Calu3 (cell line): ENCODE measurements around the gene UBE2E3. TPM values are rescaled to one million over a fixed set of nuclear protein-coding genes. Genes with fewer than 3 reads are reported as not detected.

Experiments
- BruUV-seq: library from RNA; stranded (reverse); fragments of 400-500 nt; replicated peaks from 2 replicates; lab custom pipeline; 2021; lab: Mats Ljungman, UMichigan
- CTCF ChIA-PET: fragments of 300-600 bp; sonication (Branson Sonifier 250); formaldehyde crosslinking; loops from one replicate; lab custom pipeline; 2022; ENCODE audit warnings: antibody characterized with exemption; lab: Charles Lee
- DNase-seq: peaks from one replicate; pipeline ENCODE4 v3.0.0; 2022
- H3K27ac Mint-ChIP-seq: one replicate; pipeline ENCODE4 v1.8.0; 2022; ENCODE audit warnings: mixed read lengths; ENCODE audit not compliant: unreplicated experiment
- H3K27me3 Mint-ChIP-seq: one replicate; pipeline ENCODE4 v1.8.0; 2022; ENCODE audit warnings: mixed read lengths; ENCODE audit not compliant: unreplicated experiment
- H3K36me3 Mint-ChIP-seq: one replicate; pipeline ENCODE4 v1.8.0; 2022; ENCODE audit warnings: mild to moderate bottlenecking, moderate library complexity, mixed read lengths; ENCODE audit not compliant: insufficient read depth, unreplicated experiment
- H3K4me1 Mint-ChIP-seq: one replicate; pipeline ENCODE4 v1.8.0; 2022; ENCODE audit warnings: mild to moderate bottlenecking, low read depth, mixed read lengths; ENCODE audit not compliant: unreplicated experiment
- H3K4me3 Mint-ChIP-seq: one replicate; pipeline ENCODE4 v1.8.0; 2022; ENCODE audit warnings: mild to moderate bottlenecking, low read depth, moderate library complexity, mixed read lengths; ENCODE audit not compliant: unreplicated experiment
- H3K9me3 Mint-ChIP-seq: one replicate; pipeline ENCODE4 v1.8.0; 2022; ENCODE audit warnings: low read depth, mixed read lengths; ENCODE audit not compliant: unreplicated experiment
- intact Hi-C: fragments of 100-400 bp; cut with micrococcal nuclease; formaldehyde crosslinking; loops from one replicate; pipeline ENCODE4 v1.10.0; 2022; ENCODE audit not compliant: unreplicated experiment
- total RNA-seq: library from RNA; stranded (reverse); gene quantifications from 2 replicates; pipeline ENCODE4 v1.2.3, GENCODE V29; 2022
- TF ChIP-seq, protein P1 (sequence below): fragments of 200-600 bp; IDR thresholded peaks from one replicate; pipeline ENCODE4 v1.8.0; 2022; ENCODE audit warnings: antibody characterized with exemption; ENCODE audit not compliant: unreplicated experiment

Gene UBE2E3
- total RNA-seq, 1 experiment from 2014 or later = 64.3 TPM

GRCh38 chr2:180990794-180991193, 10.4 kb downstream of the UBE2E3 start:
- H3K27ac Mint-ChIP-seq = no peak overlapping the region
- no peaks in the 10 kb centered on the region for H3K4me1 Mint-ChIP-seq
- CTCF ChIA-PET = no interaction called here
- H3K9me3 Mint-ChIP-seq = no peaks in the 10 kb centered on the region
- TF ChIP-seq, protein P1, sequence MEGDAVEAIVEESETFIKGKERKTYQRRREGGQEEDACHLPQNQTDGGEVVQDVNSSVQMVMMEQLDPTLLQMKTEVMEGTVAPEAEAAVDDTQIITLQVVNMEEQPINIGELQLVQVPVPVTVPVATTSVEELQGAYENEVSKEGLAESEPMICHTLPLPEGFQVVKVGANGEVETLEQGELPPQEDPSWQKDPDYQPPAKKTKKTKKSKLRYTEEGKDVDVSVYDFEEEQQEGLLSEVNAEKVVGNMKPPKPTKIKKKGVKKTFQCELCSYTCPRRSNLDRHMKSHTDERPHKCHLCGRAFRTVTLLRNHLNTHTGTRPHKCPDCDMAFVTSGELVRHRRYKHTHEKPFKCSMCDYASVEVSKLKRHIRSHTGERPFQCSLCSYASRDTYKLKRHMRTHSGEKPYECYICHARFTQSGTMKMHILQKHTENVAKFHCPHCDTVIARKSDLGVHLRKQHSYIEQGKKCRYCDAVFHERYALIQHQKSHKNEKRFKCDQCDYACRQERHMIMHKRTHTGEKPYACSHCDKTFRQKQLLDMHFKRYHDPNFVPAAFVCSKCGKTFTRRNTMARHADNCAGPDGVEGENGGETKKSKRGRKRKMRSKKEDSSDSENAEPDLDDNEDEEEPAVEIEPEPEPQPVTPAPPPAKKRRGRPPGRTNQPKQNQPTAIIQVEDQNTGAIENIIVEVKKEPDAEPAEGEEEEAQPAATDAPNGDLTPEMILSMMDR = no peak
- intact Hi-C loops = no loop called here
- DNase-seq = no peak
- no peak overlapping the region for H3K4me3 Mint-ChIP-seq
- no peaks in the 10 kb centered on the region for H3K36me3 Mint-ChIP-seq
- no TSS peak for BruUV-seq
- H3K27me3 Mint-ChIP-seq = no peaks in the 10 kb centered on the region

- no peaks in the 10 kb centered on the region for H3K4me1 Mint-ChIP-seq
Observed at GRCh38 chr2:180991361-180991760, 11.0 kb downstream of the UBE2E3 start.

DNA sequence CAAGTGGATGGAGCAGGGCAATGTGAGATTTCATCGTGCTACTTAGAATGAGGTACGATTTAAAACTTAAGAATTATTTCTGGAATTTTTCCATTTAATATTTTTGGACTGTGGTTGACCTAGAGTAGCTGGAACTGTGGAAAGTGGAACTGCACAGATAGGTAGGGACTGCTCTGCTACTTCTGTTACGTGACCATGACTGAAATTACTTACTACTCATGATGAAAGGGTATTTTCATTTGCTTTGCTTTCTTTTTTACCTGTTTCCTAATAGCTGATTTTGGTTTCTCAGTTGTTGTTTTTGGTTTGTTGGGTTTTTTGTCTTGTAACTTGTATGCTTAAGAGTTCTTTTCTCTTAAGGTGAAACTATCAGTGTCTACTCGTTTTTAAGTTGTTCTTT, 11.4 kb downstream of the UBE2E3 start:
- Mint-ChIP-seq H3K9me3 (no peaks in the 10 kb centered on the region), H3K27ac (no peak overlapping the region), H3K27me3 (no peaks in the 10 kb centered on the region), H3K36me3 (no peaks in the 10 kb centered on the region), H3K4me3 (no peak overlapping the region), H3K4me1 (no peaks in the 10 kb centered on the region)
- no peak for DNase-seq
- TF ChIP-seq, protein P1 = no peak
- CTCF ChIA-PET = no interaction called here
- BruUV-seq = no TSS peak
- intact Hi-C loops = no loop called here

More at GRCh38 chr2:180991361-180991760, 11.0 kb downstream of the UBE2E3 start:
- TF ChIP-seq, protein P1 = no peak
- Mint-ChIP-seq H3K27me3 (no peaks in the 10 kb centered on the region), H3K36me3 (no peaks in the 10 kb centered on the region), H3K27ac (no peak overlapping the region), H3K9me3 (no peaks in the 10 kb centered on the region), H3K4me3 (no peak overlapping the region)
- no TSS peak for BruUV-seq
- intact Hi-C loops = no loop called here
- CTCF ChIA-PET = no interaction called here
- no peak for DNase-seq

GRCh38 chr2:180992994-180993393, 12.6 kb downstream of the UBE2E3 start:
- no peak for DNase-seq
- Mint-ChIP-seq H3K27me3 (no peaks in the 10 kb centered on the region), H3K4me1 (no peaks in the 10 kb centered on the region), H3K36me3 (peaks cover 5% of the 10 kb centered on the region), H3K4me3 (no peak overlapping the region), H3K9me3 (no peaks in the 10 kb centered on the region), H3K27ac (no peak overlapping the region)
- intact Hi-C loops = no loop called here
- CTCF ChIA-PET = no interaction called here
- no TSS peak for BruUV-seq
- TF ChIP-seq, protein P1 = no peak
